GM18508 (cell line): ENCODE results near the gene TMIGD2.
A peak's percentile ranks its signal among the peaks of the same experiment; 100 is the strongest.
"Not testable (repeated sequence)": the region's sequence is repeated elsewhere in the genome, so short reads cannot be mapped to it uniquely, and the experiment has no call there.

Experiments used
- ATAC-seq: cut with Tn5 transposase; IDR thresholded peaks from one replicate; pipeline ENCODE4 v1.9.1; 2021; ENCODE audit warnings: moderate number of reproducible peaks; ENCODE audit not compliant: insufficient read depth, unreplicated experiment

The TMIGD2 gene, protein sequence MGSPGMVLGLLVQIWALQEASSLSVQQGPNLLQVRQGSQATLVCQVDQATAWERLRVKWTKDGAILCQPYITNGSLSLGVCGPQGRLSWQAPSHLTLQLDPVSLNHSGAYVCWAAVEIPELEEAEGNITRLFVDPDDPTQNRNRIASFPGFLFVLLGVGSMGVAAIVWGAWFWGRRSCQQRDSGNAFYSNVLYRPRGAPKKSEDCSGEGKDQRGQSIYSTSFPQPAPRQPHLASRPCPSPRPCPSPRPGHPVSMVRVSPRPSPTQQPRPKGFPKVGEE

DNA sequence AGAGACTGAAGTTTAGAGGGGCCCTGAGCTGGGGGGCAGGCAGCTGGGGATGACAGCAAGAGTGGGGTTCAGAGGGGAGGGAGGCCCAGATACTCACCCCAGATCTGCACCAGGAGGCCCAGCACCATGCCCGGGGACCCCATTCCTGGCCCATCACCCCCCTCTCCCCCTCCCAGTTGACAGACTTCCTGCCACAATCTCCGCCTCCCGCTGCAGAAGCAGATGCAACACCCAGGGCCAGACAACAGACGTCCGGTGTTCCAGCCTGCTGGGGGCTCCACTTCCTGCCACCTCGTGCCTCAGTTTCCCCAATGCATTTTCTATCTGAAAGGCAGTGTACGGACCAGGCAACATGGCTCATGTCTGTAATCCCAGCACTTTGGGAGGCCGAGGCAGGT is at the start of gene TMIGD2:
Gene TMIGD2, minus strand, starts transcription at position 147 of the 398 bp plus-strand sequence. Its CDS starts 4 bp downstream, at position 143.
- no peak for ATAC-seq

DNA sequence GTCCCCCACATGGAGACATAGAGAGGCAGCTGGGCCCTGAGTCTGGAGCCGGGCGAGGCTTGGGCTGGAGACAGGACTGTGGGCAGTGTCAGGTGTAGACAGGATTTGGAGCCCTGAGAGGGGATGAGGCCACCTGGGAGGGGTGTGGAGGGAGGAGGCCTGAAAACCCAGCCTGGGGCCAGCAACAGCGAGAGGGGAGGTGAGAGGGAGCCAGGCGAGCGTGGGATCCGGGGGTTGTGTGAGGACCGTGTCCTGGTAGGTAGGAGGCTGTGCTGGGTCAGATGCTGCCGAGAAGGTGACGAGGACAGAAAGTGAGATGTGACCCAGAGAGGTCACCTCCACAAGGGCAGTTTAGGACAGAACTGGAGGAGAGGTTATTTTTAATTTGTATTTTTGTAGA is 48.5 kb upstream of the TMIGD2 start:
- no peak for ATAC-seq

DNA sequence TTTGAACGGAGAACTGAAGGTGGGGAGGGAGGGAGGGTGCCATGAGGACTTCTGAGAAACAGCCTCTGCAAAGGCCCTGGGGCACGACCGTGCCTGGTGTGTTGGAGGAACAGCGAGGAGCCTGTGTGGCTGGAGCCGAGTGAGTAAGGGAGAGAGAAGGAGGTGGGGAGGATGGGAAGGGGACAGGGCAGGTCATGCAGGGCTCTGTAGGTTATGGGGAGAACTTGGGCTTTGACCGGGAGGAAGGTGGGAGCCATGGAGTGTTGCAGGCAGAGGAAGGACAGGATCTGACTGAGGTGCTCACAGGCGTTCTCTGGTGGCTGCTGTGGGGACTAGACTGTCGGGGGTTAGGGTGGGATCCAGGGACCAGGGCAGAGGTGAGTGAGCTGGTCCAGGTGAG is 47.9 kb upstream of the TMIGD2 start:
- no peak for ATAC-seq

- ATAC-seq = not testable (repeated sequence)
Measured at GRCh38 chr19:4349225-4349624, 47.0 kb upstream of the TMIGD2 start.

- no peak for ATAC-seq
Measured at GRCh38 chr19:4347521-4347920, 45.3 kb upstream of the TMIGD2 start.

GRCh38 chr19:4346020-4346383 is 43.8 kb upstream of the TMIGD2 start:
- ATAC-seq = no peak

- no peak for ATAC-seq
Measured at GRCh38 chr19:4345342-4346019, 43.3 kb upstream of the TMIGD2 start.

DNA sequence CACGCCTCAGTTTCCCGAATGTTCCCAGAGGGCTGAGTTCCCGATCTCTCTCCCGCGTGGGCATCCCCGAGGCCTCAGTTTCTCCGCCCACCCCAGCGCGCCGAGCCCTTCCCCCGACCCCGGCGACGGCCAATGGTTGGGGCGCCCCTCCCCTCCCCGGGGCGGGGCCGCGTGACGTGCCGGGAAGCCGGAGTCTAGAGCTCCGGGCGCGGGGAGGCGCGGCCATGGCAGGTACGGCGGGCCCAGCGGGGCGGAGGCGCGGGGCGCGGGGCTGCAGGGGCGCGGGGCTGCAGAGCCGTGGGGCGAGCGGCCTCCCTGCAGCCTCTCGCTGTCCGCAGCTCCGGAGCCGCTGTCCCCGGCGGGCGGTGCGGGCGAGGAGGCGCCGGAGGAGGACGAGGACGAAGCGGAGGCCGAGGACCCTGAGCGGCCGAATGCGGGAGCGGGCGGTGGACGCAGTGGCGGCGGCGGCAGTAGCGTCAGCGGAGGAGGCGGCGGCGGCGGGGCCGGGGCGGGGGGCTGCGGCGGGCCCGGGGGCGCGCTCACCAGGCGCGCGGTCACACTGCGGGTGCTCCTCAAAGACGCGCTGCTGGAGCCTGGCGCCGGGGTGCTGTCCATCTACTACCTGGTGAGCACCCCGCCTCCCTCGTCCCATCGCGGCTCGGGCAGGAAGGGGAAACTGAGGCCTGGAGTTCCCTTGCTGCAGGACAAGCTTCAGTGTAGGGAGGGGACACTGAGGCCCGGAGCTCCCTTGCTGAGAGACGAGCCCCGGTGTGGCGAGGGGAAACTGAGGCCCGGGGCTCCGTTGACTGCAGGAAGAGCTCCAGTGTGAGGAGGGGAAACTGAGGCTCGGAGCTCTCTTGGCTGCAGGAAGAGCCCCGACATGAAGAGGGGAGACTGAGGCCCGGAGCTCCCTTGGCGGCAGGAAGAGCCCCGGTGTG is 41.5 kb upstream of the TMIGD2 start, which contains the start of gene MPND:
Gene MPND, plus strand, starts transcription at position 193 of the 938 bp plus-strand sequence. Its CDS starts 32 bp downstream, at position 225.
- peak; percentile 9 for ATAC-seq

DNA sequence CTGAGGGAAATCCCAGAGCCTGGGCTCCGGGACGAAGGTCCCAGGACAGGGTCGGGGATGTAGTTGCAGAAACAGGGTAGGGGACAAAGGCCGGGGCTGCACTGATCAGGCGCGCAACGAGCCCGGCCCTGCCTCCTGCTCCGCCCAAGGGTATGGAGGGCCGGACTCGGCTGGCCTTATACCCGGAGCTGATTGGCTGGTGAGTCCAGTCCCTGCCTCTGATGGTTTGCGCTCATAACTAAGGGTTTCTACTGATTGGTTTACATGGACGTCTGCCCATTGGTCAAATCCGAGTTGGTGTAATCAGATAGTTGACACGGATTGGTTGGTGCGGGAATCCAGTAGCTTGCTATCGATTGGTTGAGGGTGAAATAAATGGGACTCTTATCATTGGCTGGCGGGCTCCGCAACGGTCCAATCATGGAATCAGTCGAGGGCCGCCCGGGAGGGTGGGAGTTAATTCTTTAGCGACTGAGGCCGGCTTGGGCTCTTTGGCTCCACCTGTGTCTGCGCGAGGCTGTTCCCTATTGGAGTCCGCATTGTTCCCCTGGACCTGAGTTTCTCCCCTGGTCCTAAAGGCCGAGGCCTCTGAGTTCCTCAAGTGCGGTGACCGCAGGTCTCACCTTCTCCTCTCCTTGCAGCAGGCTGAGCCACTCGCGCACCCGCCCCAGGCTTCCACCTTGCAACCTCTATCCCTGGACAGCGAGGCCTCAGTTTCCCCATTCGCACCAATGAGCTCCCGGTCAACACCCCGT is 40.6 kb upstream of the TMIGD2 start:
- peak; percentile 84 for ATAC-seq

GRCh38 chr19:4342314-4342614 is 40.1 kb upstream of the TMIGD2 start:
- no peak for ATAC-seq

GRCh38 chr19:4338441-4339355 is 36.5 kb upstream of the TMIGD2 start, which contains the start of gene STAP2:
Gene STAP2 (minus strand): TSS chr19:4338827. CDS start chr19:4338753, 74 bp downstream.
- ATAC-seq = no peak

DNA sequence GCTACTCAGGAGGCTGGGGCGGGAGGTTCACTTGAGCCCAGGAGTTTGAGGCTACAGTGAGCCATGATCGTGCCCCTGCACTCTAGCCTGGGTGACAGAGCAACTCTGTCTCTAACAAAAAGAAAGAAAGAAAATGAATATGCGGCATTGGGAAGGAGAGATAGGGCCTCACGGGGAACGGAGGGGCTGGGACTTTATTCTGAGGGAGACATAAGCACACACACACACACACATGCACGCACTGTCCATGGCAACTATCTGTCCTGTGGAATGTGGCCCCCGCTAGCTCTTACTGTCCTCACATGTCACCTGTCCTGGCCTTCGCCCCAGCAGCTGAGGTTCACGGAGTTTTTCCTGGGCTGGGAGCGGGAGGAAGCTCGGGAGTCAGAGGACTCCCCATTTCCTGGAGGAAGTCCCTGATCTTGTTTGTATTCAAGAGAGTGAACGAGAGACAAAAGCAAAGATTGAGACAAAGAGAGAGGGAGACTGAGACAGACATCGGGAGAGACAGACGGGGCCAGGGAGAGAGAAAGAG is 35.8 kb upstream of the TMIGD2 start:
- no peak for ATAC-seq

- ATAC-seq = no peak
Measured at GRCh38 chr19:4334929-4335570, 32.9 kb upstream of the TMIGD2 start.

DNA sequence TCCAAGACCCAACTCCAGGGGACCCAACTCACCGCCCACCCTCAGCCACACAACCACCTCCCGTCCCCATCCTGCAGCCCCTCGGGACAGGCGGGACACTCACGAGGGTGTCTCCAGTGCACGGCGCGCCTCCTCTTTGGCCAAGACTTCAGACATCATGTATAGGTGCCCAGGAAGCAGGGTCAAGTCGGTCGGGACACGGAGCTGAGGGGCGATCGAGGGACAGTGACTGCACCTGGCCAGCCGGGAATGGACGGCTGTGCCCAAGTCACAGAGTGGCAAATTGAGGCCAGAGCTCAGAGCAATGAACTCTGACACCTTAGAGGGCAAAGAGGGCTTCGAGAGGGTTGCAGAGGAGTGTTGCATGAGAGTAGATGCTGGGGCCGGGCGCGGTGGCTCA is 27.7 kb upstream of the TMIGD2 start:
- ATAC-seq = no peak

DNA sequence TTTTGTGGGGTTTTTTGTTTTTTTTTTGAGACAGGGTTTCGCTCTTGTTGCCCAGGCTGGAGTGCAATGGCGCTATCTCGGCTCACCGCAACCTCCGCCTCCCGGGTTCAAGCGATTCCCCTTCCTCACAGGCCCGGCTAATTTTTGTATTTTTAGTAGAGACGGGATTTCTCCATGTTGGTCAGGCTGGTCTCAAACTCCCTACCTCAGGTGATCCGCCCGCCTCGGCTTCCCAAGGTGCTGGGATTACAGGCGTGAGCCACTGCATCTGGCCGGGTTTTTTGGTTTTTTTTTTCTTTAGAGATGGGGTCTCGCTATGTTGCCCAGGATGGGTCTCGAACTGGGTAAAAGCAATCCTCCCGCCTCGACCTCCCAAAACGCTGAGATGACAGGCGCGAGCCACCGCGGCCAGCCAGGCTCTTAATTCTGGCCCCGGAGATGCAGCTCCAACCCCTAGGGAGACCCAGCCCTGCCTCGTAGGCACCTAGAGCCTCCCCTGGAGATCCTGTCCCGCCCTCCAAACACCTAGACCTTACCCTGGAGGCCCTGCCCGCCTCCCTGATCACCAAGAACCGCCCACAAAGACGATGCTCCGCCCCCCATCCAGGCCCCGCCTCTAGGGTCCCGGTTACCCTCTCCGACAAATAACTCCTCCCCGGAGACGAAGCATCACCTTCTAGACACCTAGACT is 26.9 kb upstream of the TMIGD2 start:
- not testable (repeated sequence) for ATAC-seq

DNA sequence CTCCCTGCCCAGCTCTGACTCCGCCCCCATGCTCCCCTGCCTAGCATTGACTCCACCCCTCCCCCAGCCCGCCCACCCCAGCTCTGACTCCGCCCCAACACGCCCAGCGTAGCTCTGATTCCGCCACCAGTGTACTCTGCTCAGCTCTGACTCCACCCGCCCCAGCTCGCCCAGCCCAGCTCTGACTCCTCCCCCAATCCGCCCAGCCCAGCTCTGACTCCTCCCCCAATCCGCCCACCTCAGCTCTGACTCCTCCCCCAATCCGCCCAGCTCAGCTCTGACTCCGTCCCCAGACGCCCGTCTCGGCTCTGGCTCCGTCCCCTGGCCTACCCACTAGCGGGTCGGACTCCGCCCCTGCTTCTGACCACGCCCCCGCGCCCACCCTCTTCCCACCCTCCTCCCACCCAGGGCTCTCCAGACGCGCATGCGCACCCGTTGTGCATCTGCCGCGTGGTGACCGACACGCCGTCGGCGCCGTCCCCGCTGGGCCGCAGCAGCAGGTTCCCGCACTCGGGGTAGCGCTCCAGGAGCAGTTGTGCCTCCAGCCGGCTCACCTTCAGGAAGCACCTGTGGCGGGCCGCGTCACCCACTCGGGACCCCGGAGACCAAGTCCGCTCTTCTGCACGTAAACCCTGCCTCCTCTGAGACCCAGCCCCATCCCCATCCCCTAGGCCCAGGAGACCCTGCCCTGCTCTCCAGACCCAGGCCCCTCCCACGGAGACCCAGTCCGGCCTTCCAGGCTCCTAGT is 26.2 kb upstream of the TMIGD2 start:
- no peak for ATAC-seq

- no peak for ATAC-seq
Measured at GRCh38 chr19:4327877-4328242, 25.7 kb upstream of the TMIGD2 start.
